B cell (primary cell): ENCODE results near the gene HOXB7. TPM values are rescaled to one million over a fixed set of nuclear protein-coding genes. Genes with fewer than 3 reads are reported as not detected.

Experiments
- ATAC-seq: fragments of 200-7000 bp; cut with Tn5 transposase; one replicate; pipeline ENCODE4 v1.10.0; 2021; ENCODE audit warnings: low read depth, mild to moderate bottlenecking, moderate number of reproducible peaks, moderate library complexity
- CTCF ChIA-PET: fragments of 350-600 bp; sonication (Branson Sonifier 250); formaldehyde crosslinking; loops from one replicate; lab custom pipeline; 2021; ENCODE audit warnings: antibody characterized with exemption, inconsistent platforms; lab: Charles Lee
- POLR2A ChIA-PET: fragments of 350-600 bp; sonication (Branson Sonifier 250); formaldehyde crosslinking; loops from one replicate; lab custom pipeline; 2021; ENCODE audit warnings: antibody characterized with exemption; lab: Charles Lee
- DNase-seq: peaks from one replicate; pipeline ENCODE4 v3.0.0; 2013
- H2AFZ ChIP-seq: 2 replicates; pipeline ENCODE4 v1.6.1; 2012; ENCODE audit warnings: mild to moderate bottlenecking, low read depth, low read length; ENCODE audit not compliant: insufficient read depth, poor library complexity, severe bottlenecking
- H3K27ac ChIP-seq, 2 donors: 1 replicate in 1 of 2; 2 replicates in 1 of 2; pipeline ENCODE4 v1.5.1; 2012 to 2013; ENCODE audit warnings: low read length in 2 of 2, mild to moderate bottlenecking in 2 of 2, moderate library complexity in 1 of 2
- H3K27me3 ChIP-seq, 4 experiments: fragments of 200-600 bp in 1 of 4; sonication (generic) in 1 of 4; replicated peaks in 1 of 4; 1 replicate in 2 of 4; 2 replicates in 2 of 4; pipeline versions ENCODE4 v1.6.1 to v1.7.0; 2013 to 2016; ENCODE audit warnings: low read length in 3 of 4, mild to moderate bottlenecking in 2 of 4, mixed read lengths in 1 of 4, moderate library complexity in 1 of 4; ENCODE audit not compliant: insufficient read depth in 4 of 4, control insufficient read depth in 3 of 4; ENCODE audit errors: control extremely low read depth in 1 of 4
- H3K36me3 ChIP-seq, 2 experiments: replicated peaks in 1 of 2; 1 replicate in 1 of 2; 2 replicates in 1 of 2; pipeline versions ENCODE4 v1.6.1 to v1.7.1; 2013; ENCODE audit warnings: low read length in 1 of 2; ENCODE audit not compliant: insufficient read depth in 2 of 2, control insufficient read depth in 1 of 2; ENCODE audit errors: control extremely low read depth in 1 of 2, extremely low read depth in 1 of 2
- H3K4me1 ChIP-seq, 2 donors: fragments of 200-600 bp in 1 of 2; sonication (generic) in 1 of 2; 1 replicate in 1 of 2; 2 replicates in 1 of 2; pipeline versions ENCODE4 v1.5.1 to v1.6.1; 2013 to 2017; ENCODE audit warnings: low read length in 2 of 2; ENCODE audit not compliant: control insufficient read depth in 2 of 2, insufficient read depth in 2 of 2
- H3K4me2 ChIP-seq: replicated peaks from 2 replicates; pipeline ENCODE3; 2012; ENCODE audit warnings: mild to moderate bottlenecking, low read depth, low read length; ENCODE audit not compliant: poor library complexity, severe bottlenecking
- H3K4me3 ChIP-seq, 5 experiments: fragments of 200-600 bp in 1 of 5; sonication (generic) in 1 of 5; 1 replicate in 3 of 5; 2 replicates in 2 of 5; pipeline versions ENCODE4 v1.5.1 to v1.7.0; 2011 to 2016; ENCODE audit warnings: low read length in 4 of 5, mild to moderate bottlenecking in 4 of 5, low read depth in 2 of 5, control low read depth in 1 of 5, moderate library complexity in 1 of 5; ENCODE audit not compliant: insufficient read depth in 1 of 5; ENCODE audit errors: control extremely low read depth in 1 of 5, extremely low read depth in 1 of 5
- H3K79me2 ChIP-seq: fragments of 200-600 bp; sonication (generic); one replicate; pipeline ENCODE4 v1.6.0; 2016; ENCODE audit warnings: low read length; ENCODE audit not compliant: control insufficient read depth, insufficient read depth
- H3K9ac ChIP-seq: fragments of 200-600 bp; sonication (generic); 2 replicates; pipeline ENCODE4 v1.6.1; 2017; ENCODE audit warnings: mild to moderate bottlenecking, low read length, moderate library complexity
- H3K9me3 ChIP-seq, 3 donors: one replicate each; pipeline versions ENCODE4 v1.6.1 to v1.7.1; 2013; ENCODE audit warnings: low read length in 2 of 3; ENCODE audit not compliant: control insufficient read depth in 2 of 3, insufficient read depth in 1 of 3; ENCODE audit errors: control extremely low read depth in 1 of 3
- H4K20me1 ChIP-seq: 2 replicates; pipeline ENCODE4 v1.6.0; 2012; ENCODE audit warnings: mild to moderate bottlenecking, low read length; ENCODE audit not compliant: insufficient read depth, control insufficient read depth, poor library complexity, severe bottlenecking
- H3K27ac Mint-ChIP-seq: one replicate; pipeline ENCODE4 v1.8.0; 2021; ENCODE audit warnings: mixed read lengths
- H3K27me3 Mint-ChIP-seq: one replicate; pipeline ENCODE4 v1.8.0; 2021; ENCODE audit warnings: mixed read lengths
- H3K4me1 Mint-ChIP-seq: one replicate; pipeline ENCODE4 v1.8.0; 2021; ENCODE audit warnings: mixed read lengths
- H3K4me3 Mint-ChIP-seq: one replicate; pipeline ENCODE4 v1.8.0; 2021; ENCODE audit warnings: mixed read lengths
- H3K9me3 Mint-ChIP-seq: one replicate; pipeline ENCODE4 v1.8.0; 2022; ENCODE audit warnings: mixed read lengths; ENCODE audit not compliant: insufficient read depth
- CTCF ChIP-seq: fragments of 200-600 bp; IDR thresholded peaks from one replicate; pipeline ENCODE4 v1.8.0; 2022; ENCODE audit warnings: antibody characterized with exemption, mild to moderate bottlenecking
- EZH2 ChIP-seq: IDR thresholded peaks from 2 replicates; pipeline ENCODE4 v1.6.1; 2012; ENCODE audit warnings: borderline replicate concordance, low read depth, mild to moderate bottlenecking, moderate library complexity, low read length; ENCODE audit not compliant: insufficient read depth, poor library complexity, severe bottlenecking
- WGBS: methylation state at CpG from one replicate; pipeline ENCODE4 v1.1.5; 2013; ENCODE audit warnings: missing lambda C conversion rate; ENCODE audit not compliant: insufficient coverage; 5-methylcytosine and 5-hydroxymethylcytosine counted together
- intact Hi-C: fragments of 100-400 bp; cut with micrococcal nuclease; formaldehyde crosslinking; loops from one replicate; pipeline ENCODE4 v1.10.0; 2022
- polyA plus RNA-seq: library from polyadenylated mRNA; depleted of rRNA; stranded (reverse); fragments of >200 nt; gene quantifications from 2 replicates; pipeline ENCODE4 v1.2.3, GENCODE V29; 2012
- total RNA-seq, 2 donors: library from RNA; stranded (reverse); fragments of 120-200 nt in 1 of 2; gene quantifications; 1 replicate in 1 of 2; 2 replicates in 1 of 2; pipeline versions ENCODE4 v1.2.3 to v1.2.4, GENCODE V29; 2013 to 2022

HOXB7 gene
- total and polyA plus RNA-seq, 2 donors (not counting 1 experiment from before 2014, with no cell fraction given): 0.25 to 1.3 TPM

- Histone ChIP-seq H3K27me3 (peaks cover 0 to 57% (median 25%) of the 10 kb centered on the region in 4 experiments), H3K4me3 (no peak overlapping the region), H3K36me3 (no peaks in the 10 kb centered on the region), H3K4me2 (peak overlapping the region; percentile 40), H4K20me1 (no peaks in the 10 kb centered on the region), H3K4me1 (peaks cover 5 to 8% of the 10 kb centered on the region in 2 donors), H3K27ac (no peak overlapping the region), H3K9ac (no peak overlapping the region), H3K79me2 (no peaks in the 10 kb centered on the region), H2AFZ (no peak overlapping the region), H3K9me3 (peaks cover 0 to 6% (median 0%) of the 10 kb centered on the region in 3 donors)
- Mint-ChIP-seq H3K4me3 (no peak overlapping the region), H3K27me3 (peaks cover 23% of the 10 kb centered on the region), H3K9me3 (no peaks in the 10 kb centered on the region), H3K27ac (no peak overlapping the region), H3K4me1 (peaks cover 9% of the 10 kb centered on the region)
- POLR2A ChIA-PET: no interaction called here
- TF ChIP-seq CTCF (no peak), EZH2 (no peak)
- intact Hi-C loops: no loop called here
- CTCF ChIA-PET: interaction anchor here (1.3 kb wide), 1 partner anchor 217 kb away, joined by 3 read pairs; no protein-coding TSS in a partner anchor
- DNase-seq (no peak), ATAC-seq (no peak)
- 100% methylated on average over 1 of the region's 3 CpGs for WGBS
These were observed 41.6 kb downstream of the HOXB7 start for GRCh38 chr17:48569240-48569582.

- no peaks in the 10 kb centered on the region for H4K20me1 ChIP-seq
- H3K27me3 Mint-ChIP-seq: peaks cover 23% of the 10 kb centered on the region
- H3K9me3 Mint-ChIP-seq: no peaks in the 10 kb centered on the region
- no peaks in the 10 kb centered on the region for H3K36me3 ChIP-seq
- peaks cover 5 to 8% of the 10 kb centered on the region in 2 donors for H3K4me1 ChIP-seq
- no peak overlapping the region for H3K9ac ChIP-seq
- TF ChIP-seq EZH2 (no peak), CTCF (no peak)
- peak overlapping the region; percentile 37 for H2AFZ ChIP-seq
- peaks cover 0 to 61% (median 25%) of the 10 kb centered on the region in 4 experiments for H3K27me3 ChIP-seq
- peaks cover 0 to 6% (median 0%) of the 10 kb centered on the region in 3 donors for H3K9me3 ChIP-seq
- WGBS: 17% methylated on average over 12 of the region's 33 CpGs
- H3K4me3 ChIP-seq: peak overlapping the region in 1 of 5 experiments; percentile 36
- no peak overlapping the region for H3K27ac ChIP-seq
- intact Hi-C loops: no loop called here
- DNase-seq (peak; percentile 16), ATAC-seq (no peak)
- no peak overlapping the region for H3K4me3 Mint-ChIP-seq
- no peak overlapping the region for H3K27ac Mint-ChIP-seq
- CTCF ChIA-PET: interaction anchor here (1.3 kb wide), 1 partner anchor 217 kb away, joined by 3 read pairs; no protein-coding TSS in a partner anchor
- POLR2A ChIA-PET: no interaction called here
- H3K4me1 Mint-ChIP-seq: peaks cover 9% of the 10 kb centered on the region
- H3K4me2 ChIP-seq: peak overlapping the region; percentile 40
- no peaks in the 10 kb centered on the region for H3K79me2 ChIP-seq
These were observed 42.1 kb downstream of the HOXB7 start for GRCh38 chr17:48568499-48569239.
